Effector memory CD8-positive, alpha-beta T cell (primary cell): ENCODE results near the gene IRAK4.

Source experiments
- ATAC-seq: fragments of 150-1000 bp; cut with Tn5 transposase; replicated peaks from 2 replicates; pipeline ENCODE4 v1.10.0; 2021; ENCODE audit warnings: mild to moderate bottlenecking, moderate library complexity
- DNase-seq, 3 experiments: peaks; one replicate each; pipeline ENCODE4 v3.0.0; 2021
- H3K27ac Mint-ChIP-seq, 2 donors: one replicate each; pipeline ENCODE4 v1.8.0; 2022; ENCODE audit warnings: mild to moderate bottlenecking in 2 of 2, mixed read lengths in 2 of 2, moderate library complexity in 2 of 2
- H3K27me3 Mint-ChIP-seq, 2 donors: one replicate each; pipeline ENCODE4 v1.8.0; 2022; ENCODE audit warnings: mixed read lengths in 2 of 2
- H3K36me3 Mint-ChIP-seq: one replicate; pipeline ENCODE4 v1.8.0; 2022; ENCODE audit warnings: mild to moderate bottlenecking, moderate library complexity, mixed read lengths; ENCODE audit not compliant: insufficient read depth
- H3K4me1 Mint-ChIP-seq, 2 donors: one replicate each; pipeline ENCODE4 v1.8.0; 2022; ENCODE audit warnings: low read depth in 2 of 2, mixed read lengths in 2 of 2
- H3K4me3 Mint-ChIP-seq, 2 donors: one replicate each; pipeline ENCODE4 v1.8.0; 2022; ENCODE audit warnings: mild to moderate bottlenecking in 2 of 2, mixed read lengths in 2 of 2, moderate library complexity in 2 of 2
- H3K9me3 Mint-ChIP-seq, 2 donors: one replicate each; pipeline ENCODE4 v1.8.0; 2022; ENCODE audit warnings: mixed read lengths in 2 of 2

Gene IRAK4

DNA sequence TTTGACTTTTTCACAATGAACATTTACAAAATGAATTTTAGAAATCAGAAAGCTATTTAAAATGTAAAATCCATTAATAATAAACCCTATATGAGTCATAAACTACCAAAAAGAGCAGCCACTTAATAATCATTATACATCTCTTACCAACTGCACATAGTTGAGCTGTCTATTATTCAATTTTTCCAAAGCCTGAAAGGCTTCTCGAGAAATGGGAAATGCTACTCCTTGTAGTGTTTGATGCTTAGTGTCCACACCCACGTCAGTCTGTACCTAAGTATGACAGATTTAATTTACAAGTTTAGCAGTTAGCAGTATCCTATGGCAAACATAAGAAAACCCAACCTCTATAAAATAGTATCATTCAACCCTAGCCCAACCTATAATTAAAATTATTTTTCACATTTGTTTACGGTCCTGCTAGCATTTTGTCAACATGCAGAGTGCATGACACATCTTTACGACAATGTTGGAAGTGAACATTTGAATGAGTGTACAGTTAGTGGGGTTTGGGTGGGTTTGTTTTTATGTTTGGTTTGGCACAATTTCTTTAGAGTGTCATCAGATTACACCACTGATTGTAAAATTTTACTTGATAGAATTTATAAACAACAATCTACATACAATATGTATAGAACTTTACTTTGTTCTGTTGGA, 38.9 kb downstream of the IRAK4 start:
- ATAC-seq (no peak), DNase-seq (no peak)
- Mint-ChIP-seq H3K27ac (no peak overlapping the region), H3K27me3 (no peaks in the 10 kb centered on the region), H3K36me3 (peaks cover 85% of the 10 kb centered on the region), H3K4me1 (no peaks in the 10 kb centered on the region), H3K4me3 (no peak overlapping the region), H3K9me3 (no peaks in the 10 kb centered on the region)

DNA sequence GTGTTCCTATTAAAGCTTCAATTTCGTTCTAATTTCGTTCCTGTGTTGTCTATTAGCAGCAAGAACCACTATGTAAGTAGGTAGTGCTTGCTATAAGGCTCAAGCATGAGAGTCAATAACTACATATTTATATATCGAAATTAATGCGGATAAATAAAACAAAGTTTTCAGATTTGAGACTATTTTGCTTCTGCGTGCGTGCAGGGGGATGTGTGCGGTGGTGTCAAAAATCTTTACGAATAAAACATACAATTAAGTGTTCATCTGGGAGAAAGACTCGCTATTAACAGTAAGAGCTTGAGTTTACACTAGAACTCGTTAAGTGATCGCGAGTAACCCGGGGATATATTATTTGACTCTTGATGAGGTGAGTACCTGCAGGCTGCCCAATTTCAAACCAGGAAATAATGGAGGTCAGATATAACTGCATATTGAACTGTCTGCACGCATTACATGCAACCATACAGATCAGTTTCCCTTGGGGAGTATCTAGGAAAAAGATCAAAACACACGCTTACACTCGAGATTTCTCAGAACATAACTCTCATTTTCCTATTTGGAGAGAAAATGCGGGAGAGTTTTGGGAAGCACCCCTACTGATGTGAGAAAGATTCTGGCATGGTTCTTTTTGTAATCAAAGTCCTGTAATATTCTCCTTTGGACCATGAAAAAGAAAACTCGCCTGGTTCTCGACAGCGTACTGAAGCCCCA, 46.6 kb downstream of the IRAK4 start:
- H3K4me1 Mint-ChIP-seq, result peaks cover 14 to 29% of the 10 kb centered on the region in 2 donors
- H3K27me3 Mint-ChIP-seq, result no peaks in the 10 kb centered on the region
- H3K27ac Mint-ChIP-seq, result peak overlapping the region; percentile 98 to 100
- peak in 1 of 3 experiments; percentile 13 for DNase-seq
- peak; percentile 18 for ATAC-seq
- no peaks in the 10 kb centered on the region for H3K9me3 Mint-ChIP-seq
- peak overlapping the region; percentile 90 to 99 for H3K4me3 Mint-ChIP-seq
- peaks cover 61% of the 10 kb centered on the region for H3K36me3 Mint-ChIP-seq

DNA sequence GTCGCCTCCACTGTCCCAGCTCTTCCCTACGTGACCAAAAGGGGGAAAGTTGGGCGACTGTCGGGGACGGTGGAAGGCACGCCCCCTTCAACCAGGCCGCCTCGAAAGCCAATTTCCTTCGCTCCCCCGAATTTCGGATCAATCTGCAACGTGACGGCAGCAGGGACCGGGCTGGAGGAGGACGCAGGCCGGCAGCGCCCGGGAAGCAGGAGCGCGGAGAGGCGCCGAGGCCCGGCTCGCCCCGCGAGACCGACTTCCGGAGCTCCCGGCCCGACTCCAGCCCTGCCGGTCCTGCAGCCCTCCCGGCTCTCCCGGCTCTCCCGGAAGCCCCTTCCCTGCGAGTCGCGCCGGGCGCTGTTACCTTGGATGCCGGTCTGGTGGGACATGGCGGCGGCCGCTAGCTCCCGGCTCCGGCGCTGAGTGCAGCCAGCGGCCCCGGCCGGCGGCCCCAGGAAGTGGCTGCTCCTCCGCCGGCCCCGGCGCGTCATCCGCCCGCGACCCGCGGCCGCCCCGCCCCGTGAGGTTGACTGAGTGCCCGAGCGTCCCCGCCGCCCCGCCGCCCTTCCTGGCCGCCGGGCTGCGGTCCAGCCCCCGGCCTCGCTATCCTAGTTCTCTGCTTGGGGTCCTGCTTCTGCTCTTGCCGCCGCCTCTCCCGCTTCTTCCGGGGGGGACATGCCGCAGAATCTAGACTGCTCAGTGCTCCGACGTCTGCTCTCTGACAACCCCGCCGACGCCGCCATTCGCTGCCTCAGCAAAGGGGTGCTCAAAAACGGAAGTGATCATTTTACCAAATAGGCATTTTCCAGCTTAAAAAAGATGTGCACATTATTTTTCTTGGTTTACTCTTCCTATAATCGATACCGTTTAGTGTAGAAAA, 47.3 kb downstream of the IRAK4 start, which contains the start of gene TWF1:
TSS of gene TWF1 (minus strand) at position 458 of the 877 bp plus-strand sequence. CDS start at position 386, 72 bp downstream.
- Mint-ChIP-seq H3K4me3 (peak within 1 kb of the TSS; percentile 90 to 99), H3K9me3 (no peaks in the 10 kb centered on the region), H3K4me1 (peaks cover 14 to 29% of the 10 kb centered on the region in 2 donors), H3K36me3 (peaks cover 53% of the 10 kb centered on the region), H3K27ac (peak within 1 kb of the TSS; percentile 98 to 100), H3K27me3 (no peaks in the 10 kb centered on the region)
- DNase-seq (peak; percentile 83 to 86 (median 86)), ATAC-seq (peak; percentile 92)

DNA sequence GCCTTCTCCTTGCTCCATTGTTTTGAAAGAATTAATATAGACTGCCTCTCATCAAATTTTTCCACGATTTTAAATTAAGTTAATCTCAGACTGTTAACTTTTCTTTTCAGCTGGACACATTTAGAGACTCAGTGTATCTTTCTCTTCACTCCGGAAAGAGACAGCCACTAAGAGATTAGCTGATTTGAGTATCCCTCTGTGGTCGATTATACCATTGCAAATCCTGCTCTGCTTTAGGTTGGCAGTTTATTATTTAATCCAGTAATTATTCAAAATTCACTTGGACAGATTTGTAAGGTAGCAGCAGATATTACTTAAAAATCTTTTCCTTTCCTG, 48.0 kb downstream of the IRAK4 start:
- Mint-ChIP-seq H3K4me1 (peaks cover 14 to 29% of the 10 kb centered on the region in 2 donors), H3K27ac (peak overlapping the region; percentile 98 to 100), H3K4me3 (peak overlapping the region; percentile 90 to 99), H3K36me3 (peaks cover 47% of the 10 kb centered on the region), H3K27me3 (no peaks in the 10 kb centered on the region), H3K9me3 (no peaks in the 10 kb centered on the region)
- DNase-seq, result no peak
- ATAC-seq, result no peak

DNA sequence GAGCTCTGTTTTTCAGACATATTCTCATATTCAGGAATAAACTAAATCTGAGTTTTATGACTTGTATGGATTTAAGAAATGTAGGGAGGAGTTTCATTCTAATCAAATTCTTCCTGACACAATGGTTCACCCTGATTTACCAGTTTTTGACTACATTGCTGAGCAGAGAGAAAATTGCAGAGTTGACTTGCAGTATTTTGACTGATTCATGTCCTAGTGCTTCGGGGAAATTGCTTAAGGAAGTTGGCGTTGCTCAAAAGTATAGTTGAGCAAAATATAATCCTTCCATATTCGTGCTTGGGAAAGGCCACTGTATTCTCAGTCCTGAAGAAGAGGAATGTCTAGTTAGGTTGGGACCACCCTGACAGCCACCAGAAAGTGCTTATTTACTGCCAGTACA, 48.6 kb downstream of the IRAK4 start:
- no peaks in the 10 kb centered on the region for H3K9me3 Mint-ChIP-seq
- H3K4me3 Mint-ChIP-seq, result peak overlapping the region; percentile 90 to 99
- no peak for DNase-seq
- H3K4me1 Mint-ChIP-seq, result peaks cover 14 to 29% of the 10 kb centered on the region in 2 donors
- H3K27me3 Mint-ChIP-seq, result no peaks in the 10 kb centered on the region
- peak overlapping the region; percentile 98 to 100 for H3K27ac Mint-ChIP-seq
- peaks cover 40% of the 10 kb centered on the region for H3K36me3 Mint-ChIP-seq
- ATAC-seq, result no peak

DNA sequence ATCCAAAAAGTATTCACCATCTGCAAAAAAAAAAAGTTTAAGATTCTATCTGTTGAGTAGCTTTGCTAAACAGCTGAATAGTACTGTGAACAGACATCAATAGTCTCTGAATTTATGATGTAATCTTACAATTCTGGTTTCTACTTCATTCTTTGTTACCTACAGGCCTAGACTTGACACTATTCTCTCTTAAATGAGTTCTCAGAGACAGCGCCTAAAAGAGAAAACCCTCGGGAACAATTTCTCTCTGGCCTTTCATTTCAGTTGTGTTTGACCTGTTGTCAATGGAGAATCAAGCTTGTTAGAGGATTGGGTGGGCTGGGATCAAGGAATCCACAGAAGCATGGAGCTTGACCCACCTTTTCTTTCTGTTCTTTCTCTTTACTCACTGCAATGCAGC, 53.3 kb downstream of the IRAK4 start:
- Mint-ChIP-seq H3K27ac (no peak overlapping the region), H3K9me3 (no peaks in the 10 kb centered on the region), H3K4me1 (peaks cover 3 to 8% of the 10 kb centered on the region in 2 donors)

DNA sequence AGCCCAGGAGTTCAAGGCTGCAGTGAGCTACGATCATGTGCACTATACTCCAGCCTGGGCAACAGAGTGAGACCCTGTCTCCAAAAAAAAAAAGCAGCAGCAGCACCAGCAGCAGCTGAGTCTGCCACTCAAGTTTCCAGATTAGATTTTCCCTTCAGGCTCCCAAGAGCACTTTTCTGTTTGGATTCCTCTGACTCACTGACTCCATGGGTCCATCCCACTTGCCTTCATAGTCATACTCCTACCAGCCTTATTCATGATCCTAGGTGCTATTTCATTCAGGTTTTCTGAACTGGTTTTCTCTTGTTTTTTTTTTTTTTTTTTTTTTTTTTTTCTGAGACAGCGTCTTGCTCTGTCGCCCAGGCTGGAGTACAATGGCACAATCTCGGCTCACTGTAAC, 54.2 kb downstream of the IRAK4 start:
- peaks cover 3% of the 10 kb centered on the region for H3K36me3 Mint-ChIP-seq
- no peaks in the 10 kb centered on the region for H3K9me3 Mint-ChIP-seq
- peaks cover 0 to 11% of the 10 kb centered on the region in 2 donors for H3K27me3 Mint-ChIP-seq
- H3K4me3 Mint-ChIP-seq, result no peak overlapping the region
- peaks cover 0 to 8% of the 10 kb centered on the region in 2 donors for H3K4me1 Mint-ChIP-seq
- H3K27ac Mint-ChIP-seq, result no peak overlapping the region
- no peak for ATAC-seq
- no peak for DNase-seq

More for the DNA sequence above, 53.3 kb downstream of the IRAK4 start:
- Mint-ChIP-seq H3K27me3 (peaks cover 0 to 11% of the 10 kb centered on the region in 2 donors), H3K36me3 (peaks cover 4% of the 10 kb centered on the region), H3K4me3 (no peak overlapping the region)
- DNase-seq, result no peak
- ATAC-seq, result no peak

DNA sequence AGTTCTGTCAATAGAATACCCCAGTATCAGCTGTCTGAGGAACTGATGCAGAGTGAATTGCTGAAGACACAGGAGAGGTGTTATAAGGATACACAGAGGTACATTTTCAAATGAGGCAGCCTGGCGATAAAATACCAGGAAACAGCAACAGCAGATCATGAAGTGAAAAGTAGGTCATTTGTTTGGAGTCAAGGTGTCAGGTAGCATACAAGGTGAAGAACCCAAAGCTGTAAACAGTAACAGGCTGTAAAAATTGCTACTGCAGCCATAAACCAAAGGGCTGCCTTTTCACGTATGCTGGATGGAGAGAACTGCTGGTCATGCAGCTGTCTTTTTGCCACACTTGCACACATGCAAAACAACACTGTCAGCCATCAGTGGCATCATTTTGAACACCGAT, 56.7 kb downstream of the IRAK4 start:
- ATAC-seq (peak; percentile 79), DNase-seq (no peak)
- H3K36me3 Mint-ChIP-seq, result peaks cover 3% of the 10 kb centered on the region
- peaks cover 0 to 8% of the 10 kb centered on the region in 2 donors for H3K4me1 Mint-ChIP-seq
- no peak overlapping the region for H3K4me3 Mint-ChIP-seq
- H3K9me3 Mint-ChIP-seq, result no peaks in the 10 kb centered on the region
- no peak overlapping the region for H3K27ac Mint-ChIP-seq
- H3K27me3 Mint-ChIP-seq, result peaks cover 0 to 16% of the 10 kb centered on the region in 2 donors

DNA sequence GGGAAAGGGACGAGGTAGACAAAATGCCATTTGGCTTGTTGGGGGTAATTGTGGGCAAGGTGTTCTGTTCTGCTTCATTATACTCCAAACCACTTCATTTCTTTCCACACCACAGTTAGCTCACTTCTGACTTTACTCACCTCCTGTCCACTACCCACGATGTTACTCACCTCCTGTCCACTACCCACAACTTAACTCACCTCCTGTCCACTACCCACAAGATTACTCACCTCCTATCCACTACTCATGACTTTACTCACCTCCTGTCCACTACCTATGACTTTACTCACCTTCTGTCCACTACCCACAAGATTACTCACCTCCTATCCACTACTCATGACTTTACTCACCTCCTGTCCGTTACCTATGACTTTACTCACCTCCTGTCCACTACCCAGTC, 57.4 kb downstream of the IRAK4 start:
- Mint-ChIP-seq H3K9me3 (no peaks in the 10 kb centered on the region), H3K36me3 (peaks cover 3% of the 10 kb centered on the region), H3K4me1 (peaks cover 0 to 8% of the 10 kb centered on the region in 2 donors), H3K27me3 (peaks cover 0 to 16% of the 10 kb centered on the region in 2 donors), H3K27ac (no peak overlapping the region), H3K4me3 (no peak overlapping the region)
- ATAC-seq (no peak), DNase-seq (no peak)

DNA sequence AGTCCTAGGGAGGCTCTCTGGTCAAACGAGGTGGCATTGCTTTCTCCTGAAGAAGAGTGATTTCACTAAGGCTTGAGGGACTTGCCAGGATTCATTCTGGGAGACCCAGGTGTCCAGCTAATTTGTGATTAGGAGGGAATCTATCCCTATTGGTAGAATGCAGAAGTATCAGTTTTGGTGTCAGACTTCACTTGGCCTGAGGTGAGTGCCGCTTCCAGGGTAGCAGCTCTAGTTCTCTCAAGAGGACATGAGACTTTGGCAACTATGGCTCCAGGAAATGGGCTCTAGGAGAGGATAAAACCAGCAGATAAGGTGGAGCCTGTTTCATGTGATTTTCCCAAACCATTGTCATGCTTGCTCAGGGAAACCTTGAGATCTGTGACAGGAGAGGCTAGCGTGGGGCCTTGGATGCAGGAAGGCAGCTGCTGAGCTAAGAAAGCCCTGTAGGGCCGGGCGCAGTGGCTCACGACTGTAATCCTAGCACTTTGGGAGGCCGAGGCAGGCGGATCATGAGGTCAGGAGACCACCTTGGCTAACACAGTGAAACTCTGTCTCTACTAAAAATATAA, 65.5 kb downstream of the IRAK4 start:
- Mint-ChIP-seq H3K27me3 (peaks cover 0 to 3% of the 10 kb centered on the region in 2 donors), H3K36me3 (no peaks in the 10 kb centered on the region), H3K4me1 (peaks cover 0 to 6% of the 10 kb centered on the region in 2 donors), H3K9me3 (no peaks in the 10 kb centered on the region), H3K4me3 (no peak overlapping the region), H3K27ac (no peak overlapping the region)
- no peak for ATAC-seq
- no peak for DNase-seq

DNA sequence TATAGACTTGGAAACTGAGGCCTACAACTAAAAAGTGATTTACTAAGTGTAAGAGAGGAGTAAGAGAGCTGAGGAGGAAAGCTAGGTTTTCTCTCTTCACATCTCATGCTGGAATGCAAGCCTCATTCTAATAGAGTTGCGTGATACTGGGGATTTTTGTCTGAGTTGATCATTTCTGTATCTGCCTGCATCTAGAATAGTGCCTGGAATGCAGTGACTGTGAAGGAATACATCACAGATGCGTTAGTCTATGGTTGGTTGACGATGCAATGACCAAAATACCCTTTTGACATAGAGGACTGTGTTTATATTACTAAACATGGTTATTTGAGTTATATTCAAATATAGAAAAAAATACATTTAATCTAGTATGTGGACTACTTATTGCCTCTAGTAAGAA, 67.9 kb downstream of the IRAK4 start:
- DNase-seq, result no peak
- ATAC-seq, result no peak
- Mint-ChIP-seq H3K36me3 (no peaks in the 10 kb centered on the region), H3K9me3 (no peaks in the 10 kb centered on the region), H3K4me3 (no peak overlapping the region), H3K4me1 (peaks cover under 1 to 9% of the 10 kb centered on the region in 2 donors), H3K27me3 (no peaks in the 10 kb centered on the region), H3K27ac (no peak overlapping the region)

DNA sequence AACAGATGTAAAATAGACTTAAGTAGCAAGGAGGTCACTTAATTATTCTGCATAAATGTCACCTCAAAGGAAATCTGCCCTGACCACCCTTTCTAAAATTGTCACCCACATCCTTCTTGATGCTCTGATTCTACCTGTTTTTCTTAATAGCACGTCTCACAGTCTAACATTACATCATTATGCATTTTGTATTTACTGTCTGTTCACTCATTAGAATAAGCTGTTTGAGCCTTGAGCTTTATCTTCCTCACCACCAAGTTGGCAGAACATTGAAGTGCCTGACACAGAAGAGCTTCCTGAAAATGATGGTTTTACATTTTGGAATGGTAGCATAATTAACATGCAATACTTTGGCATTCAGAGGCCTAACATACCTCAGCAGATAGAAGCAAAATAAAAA, 68.3 kb downstream of the IRAK4 start:
- ATAC-seq, result no peak

More for the DNA sequence above, 68.3 kb downstream of the IRAK4 start:
- no peaks in the 10 kb centered on the region for H3K9me3 Mint-ChIP-seq
- DNase-seq, result no peak
- peaks cover 4 to 13% of the 10 kb centered on the region in 2 donors for H3K4me1 Mint-ChIP-seq
- no peaks in the 10 kb centered on the region for H3K36me3 Mint-ChIP-seq
- H3K27ac Mint-ChIP-seq, result no peak overlapping the region
- H3K27me3 Mint-ChIP-seq, result no peaks in the 10 kb centered on the region
- no peak overlapping the region for H3K4me3 Mint-ChIP-seq
